Peyer's patch (tissue), 4 donors: Measurements from ENCODE around the gene TMEM242.

Source experiments
- POLR2A ChIP-seq, 2 donors: fragments of 450-650 bp; IDR thresholded peaks; one replicate each; pipeline ENCODE4 v1.5.1; 2017; ENCODE audit warnings: antibody characterized with exemption in 2 of 2, mild to moderate bottlenecking in 2 of 2, moderate library complexity in 2 of 2
- TF ChIP-seq, protein P1 (sequence below), 6 experiments: fragments of 450-650 bp in 4 of 6; fragments of 200-600 bp in 2 of 6; sonication (generic) in 1 of 6; IDR thresholded peaks; one replicate each; pipeline ENCODE4 v1.5.1; 2017 to 2019; ENCODE audit warnings: antibody characterized with exemption in 6 of 6, mild to moderate bottlenecking in 3 of 6, moderate library complexity in 1 of 6

DNA sequence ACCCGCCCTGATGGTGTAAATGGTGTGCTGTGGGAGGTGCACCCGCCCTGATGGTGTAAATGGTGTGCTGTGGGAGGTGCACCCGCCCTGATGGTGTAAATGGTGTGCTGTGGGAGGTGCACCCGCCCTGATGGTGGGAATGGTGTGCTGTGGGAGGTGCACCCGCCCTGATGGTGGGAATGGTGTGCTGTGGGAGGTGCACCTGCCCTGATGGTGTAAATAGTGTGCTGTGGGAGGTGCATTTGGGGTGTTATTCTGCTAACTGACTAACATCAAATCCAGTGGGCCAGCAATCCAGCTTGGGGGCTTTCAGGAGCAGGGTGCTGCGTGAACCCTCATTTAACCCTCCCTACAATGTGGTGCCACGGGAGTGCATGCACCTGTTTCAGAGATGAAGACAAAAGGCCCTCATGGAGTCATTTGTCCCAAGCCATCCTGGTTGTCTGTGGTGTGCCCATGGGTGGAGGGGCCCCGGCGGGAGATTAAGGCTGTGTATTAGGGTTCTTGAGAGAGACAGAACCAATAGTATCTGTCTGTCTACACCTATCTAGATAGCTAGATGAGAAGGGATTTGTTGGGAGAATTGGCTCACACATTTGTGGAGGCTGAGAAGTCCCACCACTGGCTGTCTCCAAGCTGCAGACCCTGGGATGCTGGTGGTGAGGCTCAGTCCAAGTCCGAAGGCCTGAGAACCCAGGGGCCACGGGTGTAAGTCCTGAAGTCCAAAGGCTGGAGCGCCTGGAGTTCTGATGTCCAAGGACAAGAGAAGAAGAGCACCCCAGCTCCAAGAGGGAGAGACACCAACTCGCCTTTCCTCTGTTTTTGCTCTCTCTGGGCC is 39.2 kb downstream of the TMEM242 start:
- TF ChIP-seq, protein P1, sequence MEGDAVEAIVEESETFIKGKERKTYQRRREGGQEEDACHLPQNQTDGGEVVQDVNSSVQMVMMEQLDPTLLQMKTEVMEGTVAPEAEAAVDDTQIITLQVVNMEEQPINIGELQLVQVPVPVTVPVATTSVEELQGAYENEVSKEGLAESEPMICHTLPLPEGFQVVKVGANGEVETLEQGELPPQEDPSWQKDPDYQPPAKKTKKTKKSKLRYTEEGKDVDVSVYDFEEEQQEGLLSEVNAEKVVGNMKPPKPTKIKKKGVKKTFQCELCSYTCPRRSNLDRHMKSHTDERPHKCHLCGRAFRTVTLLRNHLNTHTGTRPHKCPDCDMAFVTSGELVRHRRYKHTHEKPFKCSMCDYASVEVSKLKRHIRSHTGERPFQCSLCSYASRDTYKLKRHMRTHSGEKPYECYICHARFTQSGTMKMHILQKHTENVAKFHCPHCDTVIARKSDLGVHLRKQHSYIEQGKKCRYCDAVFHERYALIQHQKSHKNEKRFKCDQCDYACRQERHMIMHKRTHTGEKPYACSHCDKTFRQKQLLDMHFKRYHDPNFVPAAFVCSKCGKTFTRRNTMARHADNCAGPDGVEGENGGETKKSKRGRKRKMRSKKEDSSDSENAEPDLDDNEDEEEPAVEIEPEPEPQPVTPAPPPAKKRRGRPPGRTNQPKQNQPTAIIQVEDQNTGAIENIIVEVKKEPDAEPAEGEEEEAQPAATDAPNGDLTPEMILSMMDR (IDR thresholded peaks at IDR 0.05) = no peak
- TF ChIP-seq POLR2A (IDR thresholded peaks at IDR 0.05) = no peak
